Left ventricle myocardium inferior (tissue), 1 donor: ENCODE results near the gene LAD1. TPM values are rescaled to one million over a fixed set of nuclear protein-coding genes. Genes with fewer than 3 reads are reported as not detected.

Experiments
- DNase-seq: peaks from one replicate; pipeline ENCODE4 v3.0.0-alpha.2; 2020
- H3K27ac ChIP-seq: fragments of 200-600 bp; replicated peaks from 2 replicates; pipeline ENCODE4 v1.8.0; 2021
- H3K27me3 ChIP-seq: fragments of 200-600 bp; 2 replicates; pipeline ENCODE4 v1.8.0; 2021; ENCODE audit warnings: low read depth
- H3K36me3 ChIP-seq: fragments of 200-600 bp; 2 replicates; pipeline ENCODE4 v1.8.0; 2021
- H3K4me1 ChIP-seq: fragments of 200-600 bp; 2 replicates; pipeline ENCODE4 v1.8.0; 2021
- H3K4me3 ChIP-seq: fragments of 200-600 bp; 2 replicates; pipeline ENCODE4 v1.8.0; 2021; ENCODE audit warnings: mild to moderate bottlenecking, moderate library complexity
- H3K9me3 ChIP-seq: fragments of 200-600 bp; replicated peaks from 2 replicates; pipeline ENCODE4 v1.8.0; 2021
- intact Hi-C: fragments of 100-400 bp; cut with micrococcal nuclease; formaldehyde crosslinking; loops from one replicate; pipeline ENCODE4 v1.11.0; 2022
- total RNA-seq: library from RNA; stranded (reverse); fragmentation: NEBNext Ultra II Directional; extraction: Animal tissue kit (Norgen Biotek cat#: 25700); gene quantifications from one replicate; pipeline ENCODE4 v1.2.1, GENCODE V29; 2021
- TF ChIP-seq, protein P1 (sequence below): fragments of 200-600 bp; IDR thresholded peaks from 2 replicates; pipeline ENCODE4 v1.8.0; 2021; ENCODE audit warnings: antibody characterized with exemption, mild to moderate bottlenecking, borderline replicate concordance
- donor health status: DM: no; HTN: yes; CAD: no; lungs with severe emphysema.

LAD1 gene
- total RNA-seq, 1 donor from 2014 or later = 2.0 TPM

DNA sequence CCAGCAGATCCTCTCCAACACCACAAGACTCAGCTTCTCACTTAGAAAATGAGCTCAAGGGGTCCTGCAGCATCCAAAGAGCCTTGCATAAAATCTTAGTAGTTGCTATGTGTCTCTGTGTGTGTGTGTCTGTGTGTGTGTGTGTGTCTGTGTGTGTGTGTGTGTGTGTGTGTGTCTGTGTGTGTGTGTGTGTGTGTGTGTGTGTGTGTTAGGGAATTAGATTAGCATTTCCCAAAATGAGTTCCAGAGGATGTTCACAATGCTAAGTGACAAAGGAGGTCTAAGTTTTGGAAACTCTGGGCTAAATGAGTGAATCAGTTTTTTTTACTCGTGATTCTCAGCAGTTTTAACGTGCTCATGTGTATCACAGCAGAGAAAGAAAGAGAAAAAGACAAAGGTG lies 52.1 kb downstream of the LAD1 start:
- H3K27ac ChIP-seq = no peak overlapping the region
- peaks cover 13% of the 10 kb centered on the region for H3K4me1 ChIP-seq

DNA sequence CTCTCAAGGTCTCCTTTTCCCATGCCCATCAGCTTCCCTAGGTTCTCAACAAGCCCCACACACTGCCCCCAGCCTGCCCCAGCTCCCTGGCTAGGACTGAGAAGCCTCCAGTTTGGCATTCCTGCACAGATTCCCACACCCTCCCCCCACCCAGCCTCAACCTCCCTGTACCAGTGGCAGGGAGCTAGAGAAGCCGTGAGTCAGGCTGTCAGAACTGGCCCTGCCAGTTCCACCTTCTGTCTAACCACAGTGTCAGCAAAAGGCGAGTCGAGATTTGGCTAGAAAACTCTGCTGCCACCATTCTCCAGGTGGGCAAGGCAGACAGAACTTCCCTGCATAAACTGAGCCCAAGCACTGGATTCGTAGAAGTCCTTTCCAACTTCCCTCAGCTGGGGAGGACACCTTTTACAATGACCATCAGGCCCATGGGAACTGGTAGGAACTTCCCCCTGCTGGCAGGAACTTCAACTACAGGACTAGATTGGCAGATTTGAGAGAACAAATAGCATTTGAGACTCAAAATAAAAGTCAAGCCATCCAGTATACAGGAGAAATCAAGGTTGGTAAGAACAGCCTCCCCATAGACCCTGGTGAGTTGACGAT lies 52.7 kb downstream of the LAD1 start:
- Histone ChIP-seq H3K4me1 (peaks cover 13% of the 10 kb centered on the region), H3K9me3 (peaks cover 9% of the 10 kb centered on the region), H3K27me3 (peaks cover 7% of the 10 kb centered on the region), H3K36me3 (no peaks in the 10 kb centered on the region), H3K4me3 (no peak overlapping the region), H3K27ac (no peak overlapping the region)
- no peak for DNase-seq
- intact Hi-C loops = loop anchor here (10.0 kb wide), 1 partner anchor 92 kb away; no protein-coding TSS in a partner anchor
- TF ChIP-seq, protein P1, sequence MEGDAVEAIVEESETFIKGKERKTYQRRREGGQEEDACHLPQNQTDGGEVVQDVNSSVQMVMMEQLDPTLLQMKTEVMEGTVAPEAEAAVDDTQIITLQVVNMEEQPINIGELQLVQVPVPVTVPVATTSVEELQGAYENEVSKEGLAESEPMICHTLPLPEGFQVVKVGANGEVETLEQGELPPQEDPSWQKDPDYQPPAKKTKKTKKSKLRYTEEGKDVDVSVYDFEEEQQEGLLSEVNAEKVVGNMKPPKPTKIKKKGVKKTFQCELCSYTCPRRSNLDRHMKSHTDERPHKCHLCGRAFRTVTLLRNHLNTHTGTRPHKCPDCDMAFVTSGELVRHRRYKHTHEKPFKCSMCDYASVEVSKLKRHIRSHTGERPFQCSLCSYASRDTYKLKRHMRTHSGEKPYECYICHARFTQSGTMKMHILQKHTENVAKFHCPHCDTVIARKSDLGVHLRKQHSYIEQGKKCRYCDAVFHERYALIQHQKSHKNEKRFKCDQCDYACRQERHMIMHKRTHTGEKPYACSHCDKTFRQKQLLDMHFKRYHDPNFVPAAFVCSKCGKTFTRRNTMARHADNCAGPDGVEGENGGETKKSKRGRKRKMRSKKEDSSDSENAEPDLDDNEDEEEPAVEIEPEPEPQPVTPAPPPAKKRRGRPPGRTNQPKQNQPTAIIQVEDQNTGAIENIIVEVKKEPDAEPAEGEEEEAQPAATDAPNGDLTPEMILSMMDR = peak; percentile 71

More for the DNA sequence above, 52.1 kb downstream of the LAD1 start:
- Histone ChIP-seq H3K4me3 (no peak overlapping the region), H3K9me3 (peaks cover 3% of the 10 kb centered on the region), H3K36me3 (no peaks in the 10 kb centered on the region), H3K27me3 (peaks cover 7% of the 10 kb centered on the region)
- TF ChIP-seq, protein P1 = no peak
- DNase-seq = no peak
- intact Hi-C loops = loop anchor here (10.0 kb wide), 1 partner anchor 92 kb away; no protein-coding TSS in a partner anchor

DNA sequence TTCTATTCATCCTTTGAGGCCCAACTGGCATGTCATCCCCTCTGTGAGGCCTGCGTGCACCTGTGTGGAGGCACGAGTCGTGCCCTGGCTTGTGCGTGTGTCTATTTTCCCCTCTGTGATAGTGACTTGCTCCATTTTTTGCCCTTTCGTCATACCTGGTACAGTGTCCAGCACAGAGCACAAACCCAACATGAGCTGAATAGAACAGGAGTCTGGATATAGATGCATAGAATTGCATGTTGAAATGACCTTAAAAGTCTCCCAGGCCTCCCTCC lies 54.1 kb downstream of the LAD1 start:
- no peak overlapping the region for H3K4me3 ChIP-seq
- H3K36me3 ChIP-seq = no peaks in the 10 kb centered on the region
- DNase-seq = no peak
- intact Hi-C loops = loop anchor here (10.0 kb wide), 1 partner anchor 90 kb away; no protein-coding TSS in a partner anchor
- H3K4me1 ChIP-seq = peaks cover 13% of the 10 kb centered on the region
- TF ChIP-seq, protein P1 = no peak
- H3K27ac ChIP-seq = no peak overlapping the region
- H3K9me3 ChIP-seq = peaks cover 14% of the 10 kb centered on the region
- H3K27me3 ChIP-seq = peaks cover 7% of the 10 kb centered on the region

DNA sequence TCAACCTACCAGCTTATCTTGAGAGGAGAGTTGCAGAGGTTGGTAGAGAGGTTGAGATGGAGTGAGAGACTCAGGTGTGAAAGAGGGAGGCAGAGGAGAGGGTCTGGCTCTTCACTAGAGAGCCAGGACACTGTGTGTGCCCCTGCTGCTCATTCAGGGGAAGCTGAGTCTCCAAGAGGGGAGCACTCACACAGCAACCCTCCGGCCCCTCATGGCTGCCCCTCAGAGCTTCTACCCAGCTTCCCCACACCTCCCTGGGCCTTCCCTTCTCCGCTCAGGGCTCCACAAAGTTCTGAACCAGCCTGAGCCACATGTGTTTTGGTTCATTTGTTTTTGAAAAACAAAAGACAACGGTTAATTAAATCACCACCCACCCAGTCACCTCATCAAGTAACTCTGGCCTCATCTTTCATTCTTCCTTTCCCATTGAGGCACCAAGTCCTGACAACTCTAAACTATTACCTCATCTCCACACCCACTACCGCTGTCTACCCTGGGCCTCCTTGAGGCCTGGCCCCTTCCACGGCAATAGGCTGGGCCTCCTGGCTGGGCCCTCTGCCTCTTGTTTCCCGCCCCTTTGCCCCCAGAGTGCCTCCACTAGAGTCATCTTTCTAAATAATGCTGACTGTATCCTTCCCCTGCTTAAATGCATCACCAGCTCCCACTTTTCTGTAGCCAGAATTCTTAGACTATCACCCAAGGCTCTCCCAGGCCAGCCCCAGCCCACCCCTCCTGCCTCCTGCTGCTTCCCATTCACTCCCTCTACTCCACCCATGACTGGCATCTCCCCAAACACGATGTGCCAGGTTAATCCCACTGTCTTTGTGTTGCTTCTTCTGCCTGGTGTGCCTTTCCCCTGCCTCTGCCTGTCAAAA lies 54.7 kb downstream of the LAD1 start:
- peaks cover 13% of the 10 kb centered on the region for H3K4me1 ChIP-seq
- peaks cover 14% of the 10 kb centered on the region for H3K9me3 ChIP-seq
- DNase-seq = no peak
- H3K27ac ChIP-seq = no peak overlapping the region
- intact Hi-C loops = loop anchor here (10.0 kb wide), 1 partner anchor 90 kb away; no protein-coding TSS in a partner anchor
- no peak overlapping the region for H3K4me3 ChIP-seq
- no peaks in the 10 kb centered on the region for H3K36me3 ChIP-seq
- TF ChIP-seq, protein P1 = no peak
- peaks cover 7% of the 10 kb centered on the region for H3K27me3 ChIP-seq

DNA sequence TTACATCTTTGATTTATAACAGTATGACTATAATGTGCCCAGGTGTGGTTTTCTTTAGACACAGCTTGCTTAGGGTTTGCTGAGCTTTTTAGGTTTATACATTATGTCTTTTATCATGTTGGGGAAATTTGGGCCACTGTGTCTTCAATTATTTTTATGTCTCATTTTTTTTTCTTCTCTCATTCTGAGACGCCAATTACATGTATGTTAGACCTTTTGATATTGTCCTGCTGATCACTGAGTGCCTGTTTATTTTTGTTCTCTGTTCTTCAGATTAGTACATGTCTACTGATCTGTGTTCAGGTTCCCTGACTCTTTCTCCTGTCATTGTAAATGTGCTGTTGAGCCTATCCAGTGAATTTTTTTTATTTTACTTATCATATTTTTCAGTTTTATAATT lies 57.7 kb downstream of the LAD1 start:
- no peak overlapping the region for H3K4me3 ChIP-seq
- intact Hi-C loops = loop anchor here (10.0 kb wide), 1 partner anchor 87 kb away; no protein-coding TSS in a partner anchor
- TF ChIP-seq, protein P1 = no peak
- H3K4me1 ChIP-seq = peaks cover 3% of the 10 kb centered on the region
- no peak overlapping the region for H3K27ac ChIP-seq
- DNase-seq = no peak
- H3K9me3 ChIP-seq = peaks cover 14% of the 10 kb centered on the region
- H3K27me3 ChIP-seq = no peaks in the 10 kb centered on the region
- no peaks in the 10 kb centered on the region for H3K36me3 ChIP-seq
